Nephron (organoid): ENCODE results near the gene RPRML.
"Not testable (repeated sequence)": the region's sequence is repeated elsewhere in the genome, so short reads cannot be mapped to it uniquely, and the experiment has no call there.

Experiments used
- H3K27ac Mint-ChIP-seq, 3 experiments: 2 replicates each; pipeline ENCODE4 v1.8.0; 2020; ENCODE audit warnings: mixed read lengths in 3 of 3, mild to moderate bottlenecking in 2 of 3, moderate library complexity in 1 of 3
- H3K27me3 Mint-ChIP-seq: 2 replicates; pipeline ENCODE4 v1.8.0; 2021; ENCODE audit warnings: low read depth, mild to moderate bottlenecking, moderate library complexity, mixed read lengths
- H3K36me3 Mint-ChIP-seq: 2 replicates; pipeline ENCODE4 v1.8.0; 2020; ENCODE audit warnings: low read depth, mixed read lengths
- H3K4me1 Mint-ChIP-seq: 2 replicates; pipeline ENCODE4 v1.8.0; 2020; ENCODE audit warnings: mixed read lengths
- H3K4me3 Mint-ChIP-seq, 3 experiments: 2 replicates each; pipeline ENCODE4 v1.8.0; 2020; ENCODE audit warnings: mild to moderate bottlenecking in 3 of 3, mixed read lengths in 3 of 3, moderate library complexity in 2 of 3
- H3K9me3 Mint-ChIP-seq: 2 replicates; pipeline ENCODE4 v1.8.0; 2020; ENCODE audit warnings: mixed read lengths
- TF ChIP-seq, protein P1 (sequence below), 3 experiments: fragments of 200-600 bp; sonication (generic); IDR thresholded peaks; one replicate each; pipeline ENCODE4 v1.5.0; 2021; ENCODE audit warnings: antibody characterized with exemption in 3 of 3; ENCODE audit not compliant: unreplicated experiment in 3 of 3

Gene RPRML

DNA sequence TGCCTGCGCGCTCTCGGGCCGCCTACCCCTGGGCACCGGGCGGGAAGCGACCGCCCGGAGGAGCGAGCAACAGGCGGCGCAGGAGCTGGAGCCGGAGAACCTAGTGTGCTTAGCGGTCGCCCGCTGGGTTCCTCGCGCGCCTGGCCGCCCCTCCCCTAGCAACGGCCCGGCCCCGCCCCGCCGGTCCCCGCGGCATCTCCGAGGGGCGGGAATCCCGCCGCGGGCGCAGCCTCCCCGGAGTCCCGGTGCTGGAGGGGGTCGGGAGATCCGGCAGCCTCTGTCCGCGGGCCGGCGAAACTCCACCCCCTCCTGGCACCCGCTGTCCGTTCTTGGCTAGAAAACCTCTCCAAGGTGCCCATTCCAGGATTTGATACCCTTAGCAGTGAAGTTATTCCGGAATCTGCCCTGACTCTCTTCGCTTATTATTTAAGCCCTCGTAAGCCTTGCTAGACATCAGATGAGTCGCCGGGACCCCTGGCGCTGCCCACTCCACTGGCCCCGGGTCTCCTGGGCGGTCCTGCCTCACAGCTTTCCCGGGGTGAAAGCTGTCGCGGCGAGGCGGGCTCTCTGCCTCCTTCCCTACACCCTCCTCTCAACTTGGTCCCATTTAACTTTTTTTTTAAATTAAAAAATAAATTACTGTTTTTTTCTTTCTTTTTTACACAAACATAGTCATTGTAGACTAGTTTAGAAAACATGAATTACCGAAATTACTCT is at the start of gene RPRML:
Gene RPRML (minus strand): TSS at position 107 of the 717 bp plus-strand sequence. CDS start 246 bp downstream, outside the sequence.
- no peaks in the 10 kb centered on the region for H3K36me3 Mint-ChIP-seq
- TF ChIP-seq, protein P1, sequence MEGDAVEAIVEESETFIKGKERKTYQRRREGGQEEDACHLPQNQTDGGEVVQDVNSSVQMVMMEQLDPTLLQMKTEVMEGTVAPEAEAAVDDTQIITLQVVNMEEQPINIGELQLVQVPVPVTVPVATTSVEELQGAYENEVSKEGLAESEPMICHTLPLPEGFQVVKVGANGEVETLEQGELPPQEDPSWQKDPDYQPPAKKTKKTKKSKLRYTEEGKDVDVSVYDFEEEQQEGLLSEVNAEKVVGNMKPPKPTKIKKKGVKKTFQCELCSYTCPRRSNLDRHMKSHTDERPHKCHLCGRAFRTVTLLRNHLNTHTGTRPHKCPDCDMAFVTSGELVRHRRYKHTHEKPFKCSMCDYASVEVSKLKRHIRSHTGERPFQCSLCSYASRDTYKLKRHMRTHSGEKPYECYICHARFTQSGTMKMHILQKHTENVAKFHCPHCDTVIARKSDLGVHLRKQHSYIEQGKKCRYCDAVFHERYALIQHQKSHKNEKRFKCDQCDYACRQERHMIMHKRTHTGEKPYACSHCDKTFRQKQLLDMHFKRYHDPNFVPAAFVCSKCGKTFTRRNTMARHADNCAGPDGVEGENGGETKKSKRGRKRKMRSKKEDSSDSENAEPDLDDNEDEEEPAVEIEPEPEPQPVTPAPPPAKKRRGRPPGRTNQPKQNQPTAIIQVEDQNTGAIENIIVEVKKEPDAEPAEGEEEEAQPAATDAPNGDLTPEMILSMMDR (IDR thresholded peaks at IDR 0.05; ENCODE audit: unreplicated experiment in 3 of 3), result no peak
- H3K9me3 Mint-ChIP-seq, result peaks cover 2% of the 10 kb centered on the region
- peaks cover 70% of the 10 kb centered on the region for H3K27me3 Mint-ChIP-seq
- H3K27ac Mint-ChIP-seq, result no peak within 1 kb of the TSS
- peaks cover 22% of the 10 kb centered on the region for H3K4me1 Mint-ChIP-seq
- peak within 1 kb of the TSS; percentile 86 to 93 (median 93) for H3K4me3 Mint-ChIP-seq

DNA sequence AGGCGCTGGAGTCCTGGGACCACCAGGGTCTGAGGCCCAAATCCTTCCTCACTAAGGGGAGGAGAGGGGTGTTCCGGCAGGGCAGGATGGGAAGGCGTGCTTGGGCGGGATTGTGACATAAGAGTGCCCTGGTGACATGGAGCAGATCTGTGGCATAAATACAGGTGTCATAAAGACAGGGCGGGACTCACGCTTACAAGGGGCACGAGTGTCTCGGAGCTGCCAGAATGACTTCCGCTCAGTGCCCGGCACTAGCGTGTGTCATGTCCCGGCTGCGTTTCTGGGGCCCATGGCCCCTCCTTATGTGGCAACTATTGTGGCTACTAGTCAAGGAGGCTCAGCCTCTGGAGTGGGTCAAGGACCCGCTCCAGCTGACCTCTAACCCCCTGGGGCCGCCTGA is 37.9 kb upstream of the RPRML start:
- not testable (repeated sequence) for H3K9me3 Mint-ChIP-seq, H3K27ac Mint-ChIP-seq, H3K4me3 Mint-ChIP-seq, H3K4me1 Mint-ChIP-seq, H3K27me3 Mint-ChIP-seq
- H3K36me3 Mint-ChIP-seq, result peaks cover 11% of the 10 kb centered on the region

GRCh38 chr17:47013341-47013740 is 34.3 kb upstream of the RPRML start:
- H3K27ac Mint-ChIP-seq, result no peak overlapping the region
- H3K36me3 Mint-ChIP-seq, result no peaks in the 10 kb centered on the region
- H3K9me3 Mint-ChIP-seq, result no peaks in the 10 kb centered on the region
- TF ChIP-seq, protein P1 (IDR thresholded peaks at IDR 0.05; ENCODE audit: unreplicated experiment in 3 of 3), result no peak
- no peaks in the 10 kb centered on the region for H3K27me3 Mint-ChIP-seq
- H3K4me1 Mint-ChIP-seq, result no peaks in the 10 kb centered on the region
- no peak overlapping the region for H3K4me3 Mint-ChIP-seq

DNA sequence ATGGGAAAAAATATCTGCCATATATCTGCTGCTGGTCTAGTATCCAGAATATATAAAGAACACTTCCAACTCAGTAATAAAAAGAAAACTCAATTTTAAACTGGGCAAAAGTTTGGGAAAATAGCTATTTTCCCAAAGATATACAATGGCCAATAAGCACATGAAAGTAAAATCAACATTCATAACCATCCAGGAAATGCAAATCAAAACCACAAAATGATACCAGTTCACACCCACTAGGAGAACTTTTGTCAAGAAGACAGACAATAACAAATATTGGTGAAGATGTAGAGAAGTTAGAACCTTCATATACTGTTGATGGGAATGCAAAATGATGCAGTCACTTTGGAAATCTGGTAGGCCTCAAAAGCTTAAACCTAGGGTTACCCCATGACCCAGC is 33.4 kb upstream of the RPRML start:
- no peaks in the 10 kb centered on the region for H3K9me3 Mint-ChIP-seq

GRCh38 chr17:47009759-47010594 is 30.9 kb upstream of the RPRML start:
- Mint-ChIP-seq H3K27me3 (no peaks in the 10 kb centered on the region), H3K4me3 (no peak overlapping the region), H3K27ac (no peak overlapping the region), H3K9me3 (no peaks in the 10 kb centered on the region), H3K36me3 (no peaks in the 10 kb centered on the region), H3K4me1 (no peaks in the 10 kb centered on the region)
- TF ChIP-seq, protein P1 (IDR thresholded peaks at IDR 0.05; ENCODE audit: unreplicated experiment in 3 of 3), result no peak

More for the DNA sequence above, 33.4 kb upstream of the RPRML start:
- no peaks in the 10 kb centered on the region for H3K4me1 Mint-ChIP-seq
- H3K4me3 Mint-ChIP-seq, result no peak overlapping the region
- H3K27me3 Mint-ChIP-seq, result no peaks in the 10 kb centered on the region
- TF ChIP-seq, protein P1 (IDR thresholded peaks at IDR 0.05; ENCODE audit: unreplicated experiment in 3 of 3), result no peak
- H3K27ac Mint-ChIP-seq, result no peak overlapping the region
- H3K36me3 Mint-ChIP-seq, result no peaks in the 10 kb centered on the region

- Mint-ChIP-seq H3K9me3 (no peaks in the 10 kb centered on the region), H3K36me3 (no peaks in the 10 kb centered on the region), H3K27me3 (peaks cover 3% of the 10 kb centered on the region), H3K4me3 (no peak overlapping the region), H3K27ac (peak overlapping the region in 1 of 3 experiments; percentile 24), H3K4me1 (no peaks in the 10 kb centered on the region)
- TF ChIP-seq, protein P1 (IDR thresholded peaks at IDR 0.05; ENCODE audit: unreplicated experiment in 3 of 3), result no peak
Measured at GRCh38 chr17:47004906-47005305, 25.9 kb upstream of the RPRML start.

DNA sequence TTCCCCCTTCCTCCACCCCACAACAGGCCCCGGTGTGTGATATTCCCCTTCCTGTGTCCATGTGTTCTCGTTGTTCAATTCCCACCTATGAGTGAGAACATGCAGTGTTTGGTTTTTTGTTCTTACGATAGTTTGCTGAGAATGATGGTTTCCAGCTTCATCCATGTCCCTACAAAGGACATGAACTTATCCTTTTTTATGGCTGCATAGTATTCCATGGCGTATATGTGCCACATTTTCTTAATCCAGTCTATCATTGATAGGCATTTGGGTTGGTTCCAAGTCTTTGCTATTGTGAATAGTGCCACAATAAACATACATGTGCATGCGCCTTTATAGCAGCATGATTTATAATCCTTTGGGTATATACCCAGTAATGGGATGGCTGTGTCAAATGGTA is 24.8 kb upstream of the RPRML start:
- not testable (repeated sequence) for H3K9me3 Mint-ChIP-seq, H3K27ac Mint-ChIP-seq, H3K36me3 Mint-ChIP-seq, H3K4me1 Mint-ChIP-seq, H3K27me3 Mint-ChIP-seq, H3K4me3 Mint-ChIP-seq
